Loucy (cell line): ENCODE measurements around the gene ADAMTS10.

Source experiments
- H2AFZ ChIP-seq: fragments of 200-600 bp; sonication (generic); 2 replicates; pipeline ENCODE4 v1.6.0; 2016; ENCODE audit warnings: antibody characterized with exemption, mild to moderate bottlenecking, low read length, moderate library complexity
- H3F3A ChIP-seq: fragments of 200-600 bp; 2 replicates; pipeline ENCODE4 v1.6.0; 2016; ENCODE audit warnings: antibody characterized with exemption, low read depth, mild to moderate bottlenecking
- H3K27me3 ChIP-seq: fragments of 200-600 bp; sonication (generic); 2 replicates; pipeline ENCODE4 v1.6.1; 2014; ENCODE audit warnings: low read length, mild to moderate bottlenecking; ENCODE audit not compliant: insufficient read depth, poor library complexity, severe bottlenecking
- H3K36me3 ChIP-seq: fragments of 200-600 bp; sonication (generic); 2 replicates; pipeline ENCODE4 v1.6.1; 2016; ENCODE audit warnings: low read length; ENCODE audit not compliant: insufficient read depth
- H3K4me1 ChIP-seq: fragments of 200-600 bp; sonication (generic); 2 replicates; pipeline ENCODE4 v1.5.1; 2014; ENCODE audit warnings: low read length, mild to moderate bottlenecking; ENCODE audit not compliant: insufficient read depth, poor library complexity, severe bottlenecking
- H3K4me2 ChIP-seq: fragments of 200-600 bp; sonication (generic); 2 replicates; pipeline ENCODE4 v1.6.0; 2014; ENCODE audit warnings: antibody characterized with exemption, low read length, low read depth, mild to moderate bottlenecking; ENCODE audit not compliant: poor library complexity, severe bottlenecking
- H3K4me3 ChIP-seq: fragments of 200-600 bp; sonication (generic); 2 replicates; pipeline ENCODE4 v1.5.1; 2014; ENCODE audit warnings: low read length, mild to moderate bottlenecking, mixed read lengths; ENCODE audit not compliant: poor library complexity, severe bottlenecking
- H3K79me2 ChIP-seq: fragments of 200-600 bp; sonication (generic); 2 replicates; pipeline ENCODE4 v1.6.1; 2014; ENCODE audit warnings: low read length; ENCODE audit not compliant: insufficient read depth
- H3K9ac ChIP-seq: fragments of 200-600 bp; sonication (generic); 2 replicates; pipeline ENCODE4 v1.6.0; 2014; ENCODE audit warnings: mild to moderate bottlenecking, low read depth, low read length, moderate library complexity; ENCODE audit not compliant: poor library complexity, severe bottlenecking
- H3K9me2 ChIP-seq: fragments of 200-600 bp; sonication (generic); replicated peaks from 2 replicates; pipeline ENCODE4 v1.6.1; 2016; ENCODE audit warnings: low read depth, low read length, mixed read lengths
- H3K9me3 ChIP-seq: fragments of 200-600 bp; sonication (generic); 2 replicates; pipeline ENCODE4 v1.6.1; 2014; ENCODE audit warnings: mild to moderate bottlenecking, antibody characterized with exemption, low read length, low read depth; ENCODE audit not compliant: insufficient read depth
- H4K20me1 ChIP-seq: fragments of 200-600 bp; sonication (generic); 2 replicates; pipeline ENCODE4 v1.6.0; 2014; ENCODE audit warnings: antibody characterized with exemption, low read length, mild to moderate bottlenecking; ENCODE audit not compliant: insufficient read depth, poor library complexity, severe bottlenecking
- EZH2phosphoT487 ChIP-seq: fragments of 200-600 bp; IDR thresholded peaks from 2 replicates; pipeline ENCODE4 v1.6.1; 2018; ENCODE audit warnings: antibody characterized with exemption, mild to moderate bottlenecking, moderate library complexity, borderline replicate concordance
- TF ChIP-seq, protein P1 (sequence below): fragments of 200-600 bp; sonication (generic); conservative IDR thresholded peaks from 2 replicates; pipeline ENCODE4 v1.5.1; 2014; ENCODE audit warnings: mild to moderate bottlenecking, antibody characterized with exemption, low read length

The ADAMTS10 gene

DNA sequence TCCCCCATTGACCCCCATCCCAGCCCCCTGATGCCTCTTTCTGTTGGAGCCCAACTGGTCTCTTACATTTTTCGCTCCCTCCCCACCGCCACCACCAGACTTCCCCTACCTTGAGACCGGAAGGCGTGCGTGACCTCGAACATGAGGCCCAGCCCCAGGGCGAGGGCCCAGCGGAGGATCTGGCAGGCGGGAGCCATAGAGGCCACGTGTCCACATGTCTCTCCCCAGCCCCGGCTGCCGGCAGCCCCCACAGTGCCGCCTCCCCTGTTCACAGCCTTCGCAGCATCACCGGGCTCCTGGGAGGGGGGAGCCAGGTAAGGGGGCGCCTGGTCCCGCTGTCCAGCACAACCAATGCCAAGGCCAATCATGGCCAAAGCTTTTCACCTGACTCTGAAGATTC is 5.0 kb downstream of the ADAMTS10 start:
- Histone ChIP-seq H3K79me2 (peaks cover 40% of the 10 kb centered on the region), H3K9me3 (no peaks in the 10 kb centered on the region), H3F3A (no peaks in the 10 kb centered on the region), H3K36me3 (no peaks in the 10 kb centered on the region), H3K27me3 (no peaks in the 10 kb centered on the region), H2AFZ (no peak overlapping the region), H3K9ac (no peak overlapping the region), H3K4me1 (peaks cover 16% of the 10 kb centered on the region), H3K9me2 (no peaks in the 10 kb centered on the region), H3K4me3 (no peak overlapping the region), H4K20me1 (no peaks in the 10 kb centered on the region), H3K4me2 (no peak overlapping the region)
- TF ChIP-seq EZH2phosphoT487: no peak
- TF ChIP-seq, protein P1, sequence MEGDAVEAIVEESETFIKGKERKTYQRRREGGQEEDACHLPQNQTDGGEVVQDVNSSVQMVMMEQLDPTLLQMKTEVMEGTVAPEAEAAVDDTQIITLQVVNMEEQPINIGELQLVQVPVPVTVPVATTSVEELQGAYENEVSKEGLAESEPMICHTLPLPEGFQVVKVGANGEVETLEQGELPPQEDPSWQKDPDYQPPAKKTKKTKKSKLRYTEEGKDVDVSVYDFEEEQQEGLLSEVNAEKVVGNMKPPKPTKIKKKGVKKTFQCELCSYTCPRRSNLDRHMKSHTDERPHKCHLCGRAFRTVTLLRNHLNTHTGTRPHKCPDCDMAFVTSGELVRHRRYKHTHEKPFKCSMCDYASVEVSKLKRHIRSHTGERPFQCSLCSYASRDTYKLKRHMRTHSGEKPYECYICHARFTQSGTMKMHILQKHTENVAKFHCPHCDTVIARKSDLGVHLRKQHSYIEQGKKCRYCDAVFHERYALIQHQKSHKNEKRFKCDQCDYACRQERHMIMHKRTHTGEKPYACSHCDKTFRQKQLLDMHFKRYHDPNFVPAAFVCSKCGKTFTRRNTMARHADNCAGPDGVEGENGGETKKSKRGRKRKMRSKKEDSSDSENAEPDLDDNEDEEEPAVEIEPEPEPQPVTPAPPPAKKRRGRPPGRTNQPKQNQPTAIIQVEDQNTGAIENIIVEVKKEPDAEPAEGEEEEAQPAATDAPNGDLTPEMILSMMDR: no peak

DNA sequence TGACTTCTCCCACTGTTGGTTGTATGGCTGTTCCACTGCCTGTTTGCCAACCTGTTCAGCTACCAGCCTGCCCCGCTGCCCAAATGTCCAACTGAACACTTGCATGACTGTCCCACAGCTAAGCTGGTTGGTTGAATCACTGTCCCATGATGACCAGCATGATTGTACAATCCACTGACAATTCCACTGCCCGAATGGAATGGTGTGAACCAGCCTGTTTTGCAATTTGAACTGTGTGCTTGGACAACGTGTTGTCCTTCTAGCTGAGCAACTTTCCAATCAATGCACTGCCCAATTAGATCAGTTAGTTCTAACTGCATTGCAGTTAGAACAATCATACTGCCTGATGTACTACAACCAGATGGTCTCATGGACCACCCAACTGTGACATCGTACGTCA is 8.7 kb downstream of the ADAMTS10 start:
- H3K27me3 ChIP-seq: no peaks in the 10 kb centered on the region
- no peak overlapping the region for H2AFZ ChIP-seq
- H3K36me3 ChIP-seq: no peaks in the 10 kb centered on the region; the same call in 1 of the 2 replicates
- no peak for TF ChIP-seq EZH2phosphoT487
- TF ChIP-seq, protein P1: no peak
- no peaks in the 10 kb centered on the region for H3K9me3 ChIP-seq
- peaks cover 14% of the 10 kb centered on the region; the same call in 1 of the 2 replicates for H3K79me2 ChIP-seq
- no peaks in the 10 kb centered on the region for H4K20me1 ChIP-seq
- H3K4me2 ChIP-seq: no peak overlapping the region
- no peak overlapping the region for H3K9ac ChIP-seq
- H3F3A ChIP-seq: no peaks in the 10 kb centered on the region
- no peak overlapping the region for H3K4me3 ChIP-seq
- no peaks in the 10 kb centered on the region for H3K9me2 ChIP-seq
- H3K4me1 ChIP-seq: no peaks in the 10 kb centered on the region

DNA sequence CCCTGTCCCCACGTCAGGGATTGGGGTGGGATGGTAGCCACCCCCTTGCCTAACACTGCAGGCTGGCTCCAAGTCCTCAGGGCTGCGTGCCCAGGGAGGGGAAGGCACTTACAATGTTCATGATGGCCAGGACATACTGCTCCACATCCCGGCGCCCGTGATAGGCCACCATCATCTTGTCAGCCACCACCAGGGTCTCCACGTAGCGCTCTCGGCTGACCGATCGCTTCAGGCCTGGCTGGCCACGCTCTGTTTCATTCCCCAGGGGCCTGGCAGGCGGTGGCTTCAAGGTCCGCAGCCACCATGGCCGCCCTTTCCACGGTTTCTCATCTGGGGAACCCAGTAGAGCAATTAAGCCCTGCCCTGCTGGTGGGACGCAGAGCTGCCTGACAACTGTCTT is 9.7 kb downstream of the ADAMTS10 start:
- TF ChIP-seq, protein P1: no peak
- TF ChIP-seq EZH2phosphoT487: no peak
- H3K9me3 ChIP-seq: no peaks in the 10 kb centered on the region
- H3K4me3 ChIP-seq: no peak overlapping the region
- H3K79me2 ChIP-seq: peaks cover 6% of the 10 kb centered on the region; the same call in 1 of the 2 replicates
- H3K4me2 ChIP-seq: no peak overlapping the region
- no peaks in the 10 kb centered on the region for H3K27me3 ChIP-seq
- H3F3A ChIP-seq: no peaks in the 10 kb centered on the region
- no peaks in the 10 kb centered on the region for H3K4me1 ChIP-seq
- H3K9ac ChIP-seq: no peak overlapping the region
- no peaks in the 10 kb centered on the region; the same call in 1 of the 2 replicates for H3K36me3 ChIP-seq
- no peaks in the 10 kb centered on the region for H4K20me1 ChIP-seq
- H2AFZ ChIP-seq: no peak overlapping the region
- H3K9me2 ChIP-seq: no peaks in the 10 kb centered on the region
